IMR-90 (cell line): Measurements from ENCODE around the gene ATP6V0A4.

Source experiments
- CEBPB ChIP-seq: IDR thresholded peaks from 2 replicates; pipeline ENCODE4 v1.6.1; 2012; ENCODE audit warnings: low read depth, low read length, improper control_type of control experiment
- CTCF ChIP-seq: conservative IDR thresholded peaks from 2 replicates; pipeline ENCODE4 v1.5.1; 2012; ENCODE audit warnings: mild to moderate bottlenecking, low read depth, low read length, improper control_type of control experiment
- MAZ ChIP-seq: IDR thresholded peaks from 2 replicates; pipeline ENCODE4 v1.6.1; 2012; ENCODE audit warnings: low read depth, mild to moderate bottlenecking, low read length, improper control_type of control experiment, moderate library complexity, borderline replicate concordance
- MXI1 ChIP-seq: IDR thresholded peaks from 2 replicates; pipeline ENCODE4 v1.6.1; 2012; ENCODE audit warnings: low read depth, mild to moderate bottlenecking, low read length, moderate library complexity, borderline replicate concordance
- NFE2L2 ChIP-seq: fragments of 150-350 bp; IDR thresholded peaks from 2 replicates; pipeline ENCODE4 v1.6.1; 2016; ENCODE audit warnings: low read depth, mild to moderate bottlenecking, low read length
- POLR2A ChIP-seq: IDR thresholded peaks from 2 replicates; pipeline ENCODE4 v1.6.1; 2012; ENCODE audit warnings: mild to moderate bottlenecking, low read depth, low read length
- RAD21 ChIP-seq: IDR thresholded peaks from 2 replicates; pipeline ENCODE4 v1.6.1; 2012; ENCODE audit warnings: low read length, improper control_type of control experiment
- RCOR1 ChIP-seq: IDR thresholded peaks from 2 replicates; pipeline ENCODE4 v1.6.1; 2012; ENCODE audit warnings: mild to moderate bottlenecking, low read length, improper control_type of control experiment; ENCODE audit not compliant: insufficient replicate concordance
- USF2 ChIP-seq: fragments of 150-350 bp; IDR thresholded peaks from 2 replicates; pipeline ENCODE4 v1.6.1; 2017; ENCODE audit warnings: mild to moderate bottlenecking, antibody characterized with exemption, low read length, low read depth

- TF ChIP-seq MXI1 (no peak), CEBPB (no peak), CTCF (no peak), POLR2A (no peak), MAZ (no peak), RCOR1 (no peak), NFE2L2 (no peak), RAD21 (no peak), USF2 (no peak)
Observed at GRCh38 chr7:138801256-138801655, 3.3 kb upstream of the ATP6V0A4 start.
